Activated CD4-positive, alpha-beta memory T cell treated with anti-CD3 and anti-CD28 coated beads, Interleukin-2, amount 10 ng/mL, durations not matched to agents 7 days and 5 days (primary cell): ENCODE measurements around the gene PHF3. TPM values are rescaled to one million over a fixed set of nuclear protein-coding genes. Genes with fewer than 3 reads are reported as not detected.
A peak's percentile ranks its signal among the peaks of the same experiment; 100 is the strongest.

ENCODE experiments used
- CTCF ChIA-PET: fragments of 350-600 bp; sonication (Branson Sonifier 250); formaldehyde crosslinking; loops from one replicate; lab custom pipeline; 2021; ENCODE audit warnings: antibody characterized with exemption, inconsistent platforms; lab: Charles Lee
- POLR2A ChIA-PET: fragments of 350-600 bp; sonication (Branson Sonifier 250); formaldehyde crosslinking; loops from one replicate; lab custom pipeline; 2021; ENCODE audit warnings: antibody characterized with exemption; lab: Charles Lee
- DNase-seq: peaks from one replicate; pipeline ENCODE4 v3.0.0-alpha.2; 2020
- H3K27ac Mint-ChIP-seq: one replicate; pipeline ENCODE4 v1.8.0; 2021; ENCODE audit warnings: mild to moderate bottlenecking, mixed read lengths
- H3K27me3 Mint-ChIP-seq: one replicate; pipeline ENCODE4 v1.8.0; 2021; ENCODE audit warnings: mixed read lengths
- H3K36me3 Mint-ChIP-seq: one replicate; pipeline ENCODE4 v1.8.0; 2021; ENCODE audit warnings: low read depth, mixed read lengths
- H3K4me1 Mint-ChIP-seq: one replicate; pipeline ENCODE4 v1.8.0; 2021; ENCODE audit warnings: mixed read lengths
- H3K4me3 Mint-ChIP-seq: one replicate; pipeline ENCODE4 v1.8.0; 2021; ENCODE audit warnings: mild to moderate bottlenecking, mixed read lengths
- H3K9me3 Mint-ChIP-seq: one replicate; pipeline ENCODE4 v1.8.0; 2021; ENCODE audit warnings: mixed read lengths
- total RNA-seq, 2 experiments: library from RNA; stranded (reverse); gene quantifications; one replicate each; pipeline ENCODE4 v1.2.3, GENCODE V29; 2021

The PHF3 gene
- 10 to 100 TPM; 53.9 to 57.8 TPM for total RNA-seq

- Mint-ChIP-seq H3K27ac (peak within 1 kb of the TSS; percentile 97), H3K27me3 (peaks cover 4% of the 10 kb centered on the region), H3K4me3 (peak within 1 kb of the TSS; percentile 99), H3K4me1 (peaks cover 43% of the 10 kb centered on the region), H3K36me3 (peaks cover 7% of the 10 kb centered on the region), H3K9me3 (no peaks in the 10 kb centered on the region)
- ChIA-PET CTCF (interaction anchor here (0.6 to 3.8 kb wide), 11 partner anchors 12 to 298 kb away, joined by 3 to 22 read pairs (median 3); partner anchors contain the start of genes LOC128125822 and PTP4A1), POLR2A (interaction anchor here (0.7 to 4.2 kb wide), 19 partner anchors 9 to 108 kb away, joined by 3 to 44 read pairs (median 4); no protein-coding TSS in a partner anchor)
- peak; percentile 91 for DNase-seq
Measured at GRCh38 chr6:63635588-63636517, at the start of gene PHF3. Gene PHF3 (plus strand): TSS chr6:63635802. CDS start chr6:63646552, 10,750 bp downstream.

GRCh38 chr6:63589952-63590411 is 45.6 kb upstream of the PHF3 start:
- DNase-seq: no peak
- H3K9me3 Mint-ChIP-seq: no peaks in the 10 kb centered on the region
- no peak overlapping the region for H3K4me3 Mint-ChIP-seq
- ChIA-PET CTCF (no interaction called here), POLR2A (no interaction called here)
- H3K27ac Mint-ChIP-seq: no peak overlapping the region
- peaks cover 6% of the 10 kb centered on the region for H3K27me3 Mint-ChIP-seq
- H3K36me3 Mint-ChIP-seq: no peaks in the 10 kb centered on the region
- peaks cover 16% of the 10 kb centered on the region for H3K4me1 Mint-ChIP-seq

DNA sequence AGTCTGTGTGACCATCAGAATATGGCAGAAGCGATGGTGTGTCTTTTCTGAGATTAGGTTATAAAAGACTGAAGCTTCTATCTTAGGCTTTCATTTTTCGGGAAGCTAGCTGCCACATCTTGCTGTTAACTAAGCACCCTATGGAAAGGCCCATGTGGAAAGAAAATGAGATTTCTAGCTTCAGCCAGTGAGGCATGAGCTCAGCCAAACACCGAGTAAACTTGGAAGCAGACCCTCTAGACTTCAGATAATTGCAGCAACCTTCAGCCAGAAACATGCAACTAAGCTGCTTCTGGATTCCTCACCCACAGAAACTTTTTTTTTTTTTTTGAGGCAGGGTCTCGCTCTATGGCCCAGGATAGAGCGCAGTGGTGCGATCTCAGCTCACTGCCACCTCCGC is 42.7 kb upstream of the PHF3 start:
- Mint-ChIP-seq H3K4me1 (peaks cover 10% of the 10 kb centered on the region), H3K27ac (no peak overlapping the region), H3K9me3 (no peaks in the 10 kb centered on the region), H3K27me3 (peaks cover 6% of the 10 kb centered on the region), H3K36me3 (no peaks in the 10 kb centered on the region), H3K4me3 (no peak overlapping the region)
- no peak for DNase-seq
- CTCF ChIA-PET: interaction anchor here (1.3 to 2.3 kb wide), 3 partner anchors 45 to 240 kb away, joined by 3 to 6 read pairs (median 6); no protein-coding TSS in a partner anchor
- POLR2A ChIA-PET: interaction anchor here (0.6 to 0.8 kb wide), 2 partner anchors 18 to 1953 kb away, joined by 3 to 4 read pairs; no protein-coding TSS in a partner anchor

DNA sequence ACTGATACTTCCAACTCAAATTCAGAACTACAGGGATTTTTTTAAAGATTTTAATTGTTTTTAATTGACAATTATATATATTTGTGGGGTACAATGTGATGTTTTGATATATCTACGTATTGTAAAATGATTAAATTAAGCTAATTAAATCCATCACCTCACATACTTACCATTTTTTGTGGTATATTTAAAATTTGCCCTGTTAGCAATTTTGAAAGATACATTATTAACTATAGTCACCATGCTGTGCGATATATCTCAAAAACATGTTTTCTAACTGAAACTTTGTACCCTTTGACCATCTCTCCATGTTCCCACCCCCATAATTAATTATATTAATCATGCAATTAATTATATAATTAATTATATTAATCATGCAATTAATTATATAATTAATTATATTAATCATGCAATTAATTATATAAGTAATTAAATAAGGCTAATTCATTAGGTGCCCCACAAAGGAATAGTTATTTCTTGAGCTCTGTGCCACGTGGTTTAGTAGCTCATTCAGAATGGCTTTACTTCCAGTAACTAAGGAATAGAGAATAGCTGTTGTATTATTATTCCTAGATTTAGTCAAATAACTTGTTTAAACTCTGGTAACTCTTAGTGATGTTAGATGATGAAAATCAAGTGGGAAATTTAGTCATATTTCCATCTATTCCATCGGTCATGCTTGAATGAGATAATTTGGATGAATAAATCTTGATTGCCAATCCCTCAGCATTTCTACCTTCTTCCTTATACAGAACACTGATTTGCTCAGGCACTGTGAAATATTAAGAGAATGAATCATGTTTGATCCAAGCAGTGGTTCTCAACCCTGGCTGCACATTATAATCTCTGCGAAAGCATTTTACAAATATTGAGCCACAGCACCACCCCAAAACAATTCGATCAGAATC is 38.2 kb upstream of the PHF3 start:
- no peak for DNase-seq
- ChIA-PET POLR2A (interaction anchor here (0.7 to 1.9 kb wide), 2 partner anchors 10 to 39 kb away, joined by 3 to 10 read pairs; partner anchors contain the start of gene PHF3), CTCF (interaction anchor here (1.1 to 4.2 kb wide), 14 partner anchors 9 to 245 kb away, joined by 3 to 60 read pairs (median 8); partner anchors contain the start of gene PHF3)
- no peaks in the 10 kb centered on the region for H3K9me3 Mint-ChIP-seq
- no peak overlapping the region for H3K27ac Mint-ChIP-seq
- H3K36me3 Mint-ChIP-seq: no peaks in the 10 kb centered on the region
- H3K4me3 Mint-ChIP-seq: peak overlapping the region; percentile 73
- H3K4me1 Mint-ChIP-seq: peaks cover 21% of the 10 kb centered on the region
- H3K27me3 Mint-ChIP-seq: peaks cover 6% of the 10 kb centered on the region

DNA sequence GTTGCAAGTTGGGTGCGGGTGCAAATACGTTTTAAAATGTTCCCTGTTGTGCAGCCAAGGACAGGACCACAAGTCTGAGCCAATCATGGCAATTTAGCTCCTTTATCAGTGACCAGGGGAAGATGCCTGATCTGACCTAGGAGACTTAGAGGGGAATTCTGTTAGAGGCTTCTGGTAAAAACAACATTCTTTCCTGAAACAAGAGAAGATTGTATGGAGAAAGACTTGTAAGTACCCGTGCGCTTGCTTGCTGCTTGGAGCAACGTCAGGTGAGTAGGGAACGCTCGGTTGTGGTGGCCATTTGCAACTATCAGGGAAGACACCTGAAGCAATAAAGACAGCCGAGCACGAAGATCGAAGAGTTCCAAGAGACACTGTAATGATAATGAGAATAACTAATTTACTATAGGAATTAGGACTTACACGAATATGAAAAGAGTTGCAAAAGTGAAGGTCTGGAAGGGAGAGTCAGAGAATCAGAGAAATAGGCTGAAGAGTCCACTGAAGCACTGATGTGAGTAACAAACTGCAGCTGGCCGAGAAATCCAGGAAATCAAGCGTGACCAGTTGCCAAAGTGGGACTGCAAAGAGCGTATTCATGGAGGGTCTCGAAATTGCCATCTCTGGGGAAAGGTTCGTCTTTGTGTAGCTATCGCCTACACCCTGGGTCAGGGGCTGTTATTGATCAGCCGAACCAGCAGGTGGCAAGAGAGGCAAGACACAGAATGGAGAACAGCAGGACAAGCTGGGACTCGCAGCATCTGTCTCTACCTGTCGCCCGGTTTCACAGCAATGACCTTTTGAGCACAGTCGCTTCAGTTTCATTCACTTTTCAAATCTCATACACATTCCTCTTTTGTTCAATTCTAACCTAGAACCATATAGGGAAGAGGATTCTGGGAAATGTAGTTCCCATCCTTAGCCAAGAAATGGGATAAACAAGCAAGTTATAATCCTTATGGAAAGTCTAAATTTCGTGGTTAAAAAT is 37.3 kb upstream of the PHF3 start:
- H3K27me3 Mint-ChIP-seq: peaks cover 6% of the 10 kb centered on the region
- no peak overlapping the region for H3K27ac Mint-ChIP-seq
- ChIA-PET CTCF (interaction anchor here (0.6 to 4.2 kb wide), 38 partner anchors 9 to 246 kb away, joined by 3 to 60 read pairs (median 4); partner anchors contain the start of gene PHF3), POLR2A (interaction anchor here (0.9 to 1.9 kb wide), 5 partner anchors 14 to 247 kb away, joined by 3 to 10 read pairs (median 3); partner anchors contain the start of gene PHF3)
- no peaks in the 10 kb centered on the region for H3K36me3 Mint-ChIP-seq
- peak; percentile 77 for DNase-seq
- H3K9me3 Mint-ChIP-seq: no peaks in the 10 kb centered on the region
- H3K4me1 Mint-ChIP-seq: peaks cover 21% of the 10 kb centered on the region
- H3K4me3 Mint-ChIP-seq: peak overlapping the region; percentile 73

GRCh38 chr6:63599243-63599642 is 36.4 kb upstream of the PHF3 start:
- peaks cover 2% of the 10 kb centered on the region for H3K27me3 Mint-ChIP-seq
- no peak for DNase-seq
- H3K36me3 Mint-ChIP-seq: no peaks in the 10 kb centered on the region
- no peak overlapping the region for H3K4me3 Mint-ChIP-seq
- POLR2A ChIA-PET: interaction anchor here (1.0 to 1.9 kb wide), 4 partner anchors 26 to 248 kb away, joined by 3 to 10 read pairs (median 4); partner anchors contain the start of gene PHF3
- H3K9me3 Mint-ChIP-seq: no peaks in the 10 kb centered on the region
- CTCF ChIA-PET: interaction anchor here (0.7 to 4.2 kb wide), 25 partner anchors 8 to 296 kb away, joined by 3 to 60 read pairs (median 4); partner anchors contain the start of gene PHF3
- no peak overlapping the region for H3K27ac Mint-ChIP-seq
- peaks cover 21% of the 10 kb centered on the region for H3K4me1 Mint-ChIP-seq

GRCh38 chr6:63600136-63600535 is 35.5 kb upstream of the PHF3 start:
- H3K9me3 Mint-ChIP-seq: no peaks in the 10 kb centered on the region
- H3K4me1 Mint-ChIP-seq: peaks cover 18% of the 10 kb centered on the region
- no peak overlapping the region for H3K27ac Mint-ChIP-seq
- DNase-seq: no peak
- no peak overlapping the region for H3K4me3 Mint-ChIP-seq
- no peaks in the 10 kb centered on the region for H3K36me3 Mint-ChIP-seq
- H3K27me3 Mint-ChIP-seq: no peaks in the 10 kb centered on the region
- CTCF ChIA-PET: interaction anchor here (0.9 to 4.2 kb wide), 5 partner anchors 30 to 296 kb away, joined by 3 to 60 read pairs (median 5); no protein-coding TSS in a partner anchor
- POLR2A ChIA-PET: no interaction called here

DNA sequence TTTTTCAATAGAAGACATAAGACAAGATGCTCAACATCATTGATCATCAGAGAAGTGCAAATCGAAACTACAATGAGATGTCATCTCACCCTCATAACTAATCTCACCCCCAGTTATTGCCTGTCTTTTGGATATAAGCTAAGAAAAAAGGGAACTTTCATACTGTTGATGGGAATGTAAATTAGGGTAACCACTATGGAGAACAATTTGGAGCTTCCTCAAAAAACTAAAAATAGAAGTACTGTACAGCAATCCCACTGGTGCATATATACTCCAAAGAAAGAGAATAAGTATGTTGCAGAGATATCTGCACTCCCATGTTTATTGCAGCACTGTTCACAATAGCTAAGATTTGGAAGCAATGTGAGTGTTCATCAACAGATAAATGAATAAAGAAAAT is 26.4 kb upstream of the PHF3 start:
- no peak overlapping the region for H3K4me3 Mint-ChIP-seq
- POLR2A ChIA-PET: interaction anchor here (1.1 kb wide), 1 partner anchor 36 kb away, joined by 4 read pairs; no protein-coding TSS in a partner anchor
- H3K27me3 Mint-ChIP-seq: peaks cover 5% of the 10 kb centered on the region
- no peaks in the 10 kb centered on the region for H3K9me3 Mint-ChIP-seq
- H3K4me1 Mint-ChIP-seq: no peaks in the 10 kb centered on the region
- H3K36me3 Mint-ChIP-seq: no peaks in the 10 kb centered on the region
- CTCF ChIA-PET: interaction anchor here (1.3 to 2.3 kb wide), 2 partner anchors 11 to 155 kb away, joined by 6 to 8 read pairs; no protein-coding TSS in a partner anchor
- DNase-seq: no peak
- no peak overlapping the region for H3K27ac Mint-ChIP-seq

GRCh38 chr6:63610944-63611343 is 24.7 kb upstream of the PHF3 start:
- H3K4me3 Mint-ChIP-seq: no peak overlapping the region
- DNase-seq: no peak
- ChIA-PET CTCF (interaction anchor here (1.3 kb wide), 2 partner anchors 12 to 37 kb away, joined by 3 to 9 read pairs; no protein-coding TSS in a partner anchor), POLR2A (no interaction called here)
- H3K9me3 Mint-ChIP-seq: no peaks in the 10 kb centered on the region
- no peak overlapping the region for H3K27ac Mint-ChIP-seq
- H3K4me1 Mint-ChIP-seq: no peaks in the 10 kb centered on the region
- H3K36me3 Mint-ChIP-seq: no peaks in the 10 kb centered on the region
- H3K27me3 Mint-ChIP-seq: peaks cover 5% of the 10 kb centered on the region

- H3K9me3 Mint-ChIP-seq: no peaks in the 10 kb centered on the region
- H3K27me3 Mint-ChIP-seq: peaks cover 10% of the 10 kb centered on the region
- no peak overlapping the region for H3K27ac Mint-ChIP-seq
- DNase-seq: no peak
- ChIA-PET POLR2A (no interaction called here), CTCF (interaction anchor here (1.3 kb wide), 2 partner anchors 13 to 38 kb away, joined by 3 to 9 read pairs; no protein-coding TSS in a partner anchor)
- H3K4me3 Mint-ChIP-seq: no peak overlapping the region
- H3K4me1 Mint-ChIP-seq: no peaks in the 10 kb centered on the region
- no peaks in the 10 kb centered on the region for H3K36me3 Mint-ChIP-seq
Measured at GRCh38 chr6:63611560-63611959, 24.0 kb upstream of the PHF3 start.

DNA sequence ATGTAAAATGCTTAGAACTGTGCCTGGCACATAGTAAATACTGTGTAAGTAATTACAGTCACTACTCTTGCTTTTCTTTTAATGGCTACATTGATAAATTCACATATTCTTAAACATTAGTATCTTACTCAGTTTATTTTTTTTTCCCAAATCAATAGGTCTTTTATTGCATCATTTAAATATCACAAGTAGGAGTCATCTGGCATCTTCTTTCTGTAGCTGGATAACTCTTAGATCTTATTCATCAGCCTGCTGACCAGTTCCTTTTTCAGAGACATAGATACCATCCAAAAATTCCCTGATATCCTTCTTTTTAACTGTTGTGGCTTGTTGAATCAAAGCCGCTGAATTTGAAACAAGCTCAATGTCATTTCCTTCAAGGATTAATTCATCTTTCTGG is 20.0 kb upstream of the PHF3 start:
- DNase-seq: no peak
- CTCF ChIA-PET: no interaction called here

More for the DNA sequence above, 20.0 kb upstream of the PHF3 start:
- POLR2A ChIA-PET: no interaction called here
- H3K9me3 Mint-ChIP-seq: no peaks in the 10 kb centered on the region
- H3K4me1 Mint-ChIP-seq: no peaks in the 10 kb centered on the region
- H3K27me3 Mint-ChIP-seq: peaks cover 19% of the 10 kb centered on the region
- no peaks in the 10 kb centered on the region for H3K36me3 Mint-ChIP-seq
- no peak overlapping the region for H3K27ac Mint-ChIP-seq
- no peak overlapping the region for H3K4me3 Mint-ChIP-seq
